GM18517 (cell line): ENCODE results near the gene PSMB7.
"Not testable (repeated sequence)": the region's sequence is repeated elsewhere in the genome, so short reads cannot be mapped to it uniquely, and the experiment has no call there.

Source experiments
- ATAC-seq: cut with Tn5 transposase; IDR thresholded peaks from one replicate; pipeline ENCODE4 v1.9.1; 2021; ENCODE audit warnings: mild to moderate bottlenecking, moderate library complexity; ENCODE audit not compliant: unreplicated experiment

Gene PSMB7

DNA sequence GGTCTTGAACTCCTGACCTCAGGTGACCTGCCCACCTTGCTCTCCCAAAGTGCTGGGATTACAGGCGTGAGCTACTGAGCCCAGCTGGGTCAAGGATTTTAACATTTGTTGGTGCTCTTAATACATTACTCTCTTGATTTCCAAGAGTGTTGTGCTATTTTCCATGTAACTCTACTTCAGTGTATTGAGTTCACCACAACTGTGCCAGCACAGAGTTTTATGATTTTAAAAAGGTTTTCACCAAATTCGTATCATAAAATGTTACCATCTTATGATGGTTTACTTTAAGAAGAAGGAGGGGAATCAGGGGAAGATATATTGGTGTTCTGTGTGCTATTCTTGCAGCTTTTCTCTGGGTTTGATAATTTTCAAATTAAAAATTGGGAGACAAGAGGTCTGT lies 28.4 kb upstream of the PSMB7 start:
- no peak for ATAC-seq

DNA sequence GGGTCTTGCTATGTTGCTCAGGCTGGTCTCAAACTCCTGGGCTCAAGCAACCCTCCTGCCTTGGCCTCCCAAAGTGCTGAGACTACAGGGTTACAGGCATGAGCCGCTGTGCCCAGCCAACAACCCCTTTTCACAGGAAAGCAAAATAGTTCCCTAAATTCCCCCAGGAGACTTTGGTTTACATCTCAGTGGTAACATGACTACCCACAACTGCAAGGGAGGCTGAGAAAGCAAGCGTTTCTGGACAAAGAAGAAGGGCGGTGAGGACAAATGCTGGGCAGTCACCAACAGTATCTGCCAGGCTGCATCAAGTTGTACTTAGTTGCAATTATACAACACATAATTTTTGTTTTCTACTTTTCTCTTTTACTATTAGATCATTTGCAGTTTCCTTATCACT lies 27.6 kb upstream of the PSMB7 start:
- ATAC-seq, result no peak

DNA sequence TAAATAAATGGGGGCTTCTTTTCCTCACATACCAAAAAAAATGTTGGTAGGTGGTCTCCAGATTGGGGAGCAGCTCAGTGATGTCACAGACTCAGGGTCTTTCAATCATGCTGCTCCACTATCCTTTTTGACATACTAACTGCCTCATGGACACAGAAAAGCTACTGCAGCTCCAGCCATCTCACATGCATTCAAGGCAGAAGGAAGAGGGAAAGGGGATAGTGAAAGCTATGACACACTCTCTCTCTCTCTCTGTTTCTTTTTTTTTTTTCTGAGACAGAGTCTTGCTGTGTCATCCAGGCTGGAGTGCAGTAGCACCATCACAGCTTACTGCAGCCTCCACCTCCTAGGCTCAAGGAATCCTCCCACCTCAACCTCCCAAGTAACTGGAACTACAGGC lies 27.1 kb upstream of the PSMB7 start:
- ATAC-seq, result no peak

DNA sequence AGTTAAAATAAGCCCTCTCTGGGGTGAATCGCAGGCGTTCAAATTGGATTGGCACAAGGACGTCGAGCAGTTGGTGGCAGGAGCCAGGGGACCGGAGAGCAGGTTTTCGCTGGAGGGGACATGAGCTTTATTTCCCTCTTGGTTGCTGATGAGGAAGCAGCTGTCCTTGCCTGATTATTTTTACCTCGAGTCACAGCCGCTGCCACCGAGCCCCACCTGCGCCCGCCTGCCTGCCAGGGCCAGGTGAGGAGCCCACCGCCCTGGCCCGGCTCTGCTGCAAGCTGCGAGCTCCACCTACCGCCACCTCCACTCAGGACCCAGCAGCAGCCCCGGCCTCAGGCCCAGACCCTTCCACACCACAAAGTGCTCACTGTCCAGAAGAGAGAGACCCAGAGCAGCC lies 26.0 kb upstream of the PSMB7 start:
- ATAC-seq, result no peak

DNA sequence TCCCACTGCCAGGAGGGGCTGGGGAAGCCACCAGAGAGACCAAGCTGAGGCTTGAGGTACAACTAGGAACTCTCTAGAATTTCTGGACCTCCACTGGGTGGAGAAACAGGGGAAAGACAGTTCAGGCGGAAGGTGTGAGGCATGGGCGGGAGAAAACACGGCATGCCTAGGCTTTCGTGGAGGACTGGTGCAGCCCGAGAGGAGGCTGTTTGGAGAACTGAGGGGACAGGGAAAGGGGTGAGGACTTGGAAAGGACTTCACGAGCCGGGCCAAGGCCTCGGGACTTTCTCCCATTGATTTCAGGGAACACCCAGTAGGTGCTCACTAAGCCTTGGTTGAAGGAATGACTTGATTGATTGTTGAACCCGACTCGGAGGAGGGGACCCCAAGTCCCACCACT lies 25.5 kb upstream of the PSMB7 start:
- no peak for ATAC-seq

- no peak for ATAC-seq
These were observed 24.5 kb upstream of the PSMB7 start for GRCh38 chr9:124439686-124440243.

GRCh38 chr9:124439086-124439485 lies 23.8 kb upstream of the PSMB7 start:
- ATAC-seq, result no peak

GRCh38 chr9:124438091-124438490 lies 22.8 kb upstream of the PSMB7 start:
- no peak for ATAC-seq

DNA sequence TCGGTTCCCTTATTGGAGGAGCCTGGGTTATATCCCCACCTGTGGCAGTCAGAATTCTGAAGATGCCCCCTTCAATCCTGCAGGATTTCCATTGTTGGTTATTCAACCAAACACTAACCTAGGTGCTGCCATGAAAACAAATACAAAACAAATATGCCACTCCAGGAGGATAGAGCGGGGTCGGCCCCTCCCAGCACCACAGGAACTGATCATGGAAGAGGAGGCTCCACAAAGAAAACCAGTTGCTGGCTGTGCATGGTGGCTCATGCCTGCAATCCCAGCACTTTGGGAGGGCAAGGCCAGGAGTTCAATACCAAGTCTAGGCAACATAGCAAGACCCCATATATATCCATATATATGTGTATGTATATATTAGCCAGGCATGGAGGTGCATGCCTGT lies 21.8 kb upstream of the PSMB7 start:
- ATAC-seq, result no peak

DNA sequence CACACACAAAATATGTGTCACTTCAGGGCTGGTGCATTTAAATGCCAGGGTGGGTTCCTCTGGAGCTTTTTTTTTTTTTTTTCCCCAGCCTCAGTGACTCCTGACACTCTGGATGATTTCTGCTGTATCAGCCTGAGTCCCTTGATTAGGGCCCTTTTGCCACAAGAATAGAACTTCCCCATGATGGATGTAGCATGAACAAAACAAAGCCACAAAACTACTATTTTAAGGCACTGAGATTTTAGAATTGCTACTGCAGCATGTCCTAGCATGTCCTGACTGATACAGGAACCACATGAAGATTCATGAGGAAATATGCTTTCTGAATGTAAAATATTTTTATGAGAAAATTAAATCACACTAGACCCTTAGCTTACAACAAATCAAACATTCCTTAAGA lies 21.1 kb upstream of the PSMB7 start:
- no peak for ATAC-seq

- no peak for ATAC-seq
These were observed 14.3 kb upstream of the PSMB7 start for GRCh38 chr9:124429530-124429867.

- ATAC-seq, result no peak
These were observed 13.7 kb upstream of the PSMB7 start for GRCh38 chr9:124428751-124429529.

DNA sequence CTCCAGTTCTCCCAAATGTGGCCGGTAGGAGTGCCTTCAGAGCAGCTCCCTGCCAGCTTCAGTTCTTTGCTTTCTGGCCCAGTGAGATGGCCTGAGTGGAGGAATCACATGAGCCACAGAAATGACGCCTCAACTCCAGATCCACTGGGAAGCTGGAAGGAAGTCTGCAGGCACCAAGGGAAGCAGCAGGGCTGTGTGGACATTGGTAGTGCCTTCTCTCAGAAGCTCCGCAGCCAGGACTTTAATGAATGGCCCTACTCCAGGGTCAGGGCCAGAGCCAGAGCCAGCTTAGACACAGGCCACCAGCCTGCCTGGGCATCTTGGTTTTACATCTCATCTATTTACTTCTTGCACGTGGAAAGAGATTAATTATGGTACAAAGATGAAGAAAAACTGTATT lies 12.0 kb upstream of the PSMB7 start:
- ATAC-seq, result no peak

DNA sequence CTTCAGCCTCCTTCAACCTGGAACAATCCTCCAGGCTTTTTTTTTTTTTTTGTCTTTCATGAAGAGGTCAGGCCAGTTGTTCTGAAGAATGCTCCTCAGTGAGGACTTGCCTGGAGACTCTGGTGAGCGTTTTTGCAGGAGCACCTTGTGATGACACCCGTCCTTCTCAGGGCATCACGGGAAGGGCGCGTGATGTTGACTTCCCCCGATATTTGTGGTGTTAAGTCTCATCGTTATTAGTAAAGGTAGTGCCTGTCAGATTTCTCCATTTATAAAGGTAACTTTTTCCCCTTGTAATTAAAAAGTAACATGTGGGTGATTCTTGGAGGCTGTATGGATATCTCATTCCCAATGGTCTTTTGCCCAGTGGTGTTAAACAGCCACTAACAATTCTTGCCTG lies 11.1 kb upstream of the PSMB7 start:
- no peak for ATAC-seq

- ATAC-seq, result not testable (repeated sequence)
These were observed 10.5 kb upstream of the PSMB7 start for GRCh38 chr9:124425733-124426132.

DNA sequence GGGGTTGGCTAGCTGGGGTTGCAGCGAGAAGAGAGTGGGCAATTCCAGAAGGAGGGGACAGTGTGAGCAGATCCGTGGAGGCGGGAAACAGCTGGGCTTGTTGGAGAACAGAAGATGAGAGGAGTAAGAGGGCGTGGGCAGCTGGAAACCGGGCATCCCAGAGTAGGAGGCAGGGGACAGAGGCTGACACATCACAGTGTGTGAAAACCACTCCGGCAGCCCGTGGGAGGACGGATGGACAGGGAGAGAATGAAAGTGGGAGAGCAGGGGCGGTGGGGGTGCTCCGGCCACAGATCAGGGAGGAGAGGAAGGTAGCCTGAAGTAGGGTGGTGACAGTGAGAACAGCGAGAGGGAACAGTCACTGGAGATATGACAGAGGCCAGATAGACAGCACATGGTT lies 8.3 kb upstream of the PSMB7 start:
- no peak for ATAC-seq

DNA sequence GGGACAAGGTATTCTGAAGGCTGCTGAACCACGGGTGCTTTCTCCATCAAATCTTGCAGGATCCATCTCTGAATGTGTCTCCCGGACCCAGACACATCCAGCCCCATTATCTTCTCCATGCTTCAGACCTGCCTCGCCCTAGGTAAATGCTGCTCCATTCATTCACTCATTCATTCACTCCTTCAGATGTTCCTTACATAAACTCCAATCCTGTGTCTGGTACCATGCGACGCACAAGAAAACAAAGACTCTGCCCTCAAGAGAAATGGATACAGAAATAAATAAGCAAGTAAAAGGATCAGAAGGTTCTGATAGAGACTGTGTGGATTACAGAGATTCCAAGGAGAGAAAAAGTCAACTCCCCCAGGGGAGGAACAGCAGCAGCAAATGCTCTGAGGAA lies 7.9 kb upstream of the PSMB7 start:
- no peak for ATAC-seq

DNA sequence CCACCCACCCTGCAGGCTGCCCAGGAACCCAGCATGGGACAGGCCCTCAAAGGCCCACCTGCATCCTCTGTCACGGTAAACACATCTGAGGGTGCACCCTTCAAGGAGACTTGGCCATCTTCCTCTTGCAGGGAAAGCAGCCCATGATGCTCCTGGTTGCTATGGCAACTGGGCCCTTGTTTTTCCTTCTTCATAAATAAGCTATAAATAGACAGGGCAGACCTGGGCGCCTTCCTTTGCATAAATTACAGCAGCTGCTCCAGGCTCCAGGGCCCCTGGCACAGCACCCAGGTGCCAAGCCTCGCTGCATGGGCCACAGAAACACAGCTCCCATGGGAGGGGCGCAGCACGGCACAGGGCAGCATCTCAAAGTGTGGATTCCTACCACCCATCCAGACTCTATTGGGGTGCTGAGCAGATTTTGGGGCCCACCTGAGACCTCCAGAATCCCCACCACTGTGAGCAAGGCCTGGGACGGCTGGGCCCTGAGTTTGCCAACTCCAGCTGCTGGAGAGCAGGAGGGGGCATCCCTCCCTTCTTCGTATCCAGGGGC lies 5.8 kb upstream of the PSMB7 start:
- ATAC-seq, result no peak

GRCh38 chr9:124419832-124420489 lies 4.7 kb upstream of the PSMB7 start:
- no peak for ATAC-seq

DNA sequence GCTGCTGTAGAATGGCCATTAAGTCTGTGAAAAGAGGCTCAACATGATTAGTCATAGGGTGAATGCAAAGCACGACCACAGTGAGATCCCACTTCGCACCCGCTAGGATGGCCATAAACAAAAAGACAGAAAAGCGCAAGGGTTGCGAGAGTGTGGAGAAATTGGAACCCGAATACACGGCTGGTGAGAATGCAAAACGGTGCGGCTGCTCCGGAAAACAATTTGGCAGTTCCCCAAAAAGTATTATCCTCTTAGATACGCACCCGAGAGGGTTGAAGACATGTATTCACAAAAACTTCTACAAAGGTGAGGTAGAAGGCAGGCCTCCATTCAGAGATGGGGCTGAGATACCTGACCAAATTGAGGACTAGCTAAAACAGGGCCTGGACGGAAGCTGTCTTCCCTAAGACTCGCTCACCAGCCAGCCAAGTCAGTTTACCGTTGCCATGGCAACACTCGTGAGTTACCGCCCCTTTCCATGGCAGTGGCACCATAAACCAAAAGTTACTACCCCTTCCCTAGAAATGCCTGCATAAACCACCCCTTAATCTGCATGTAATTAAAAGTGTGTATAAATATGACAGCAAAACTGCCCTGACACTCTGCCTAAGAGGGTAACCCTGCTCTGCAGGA lies 726 bp upstream of the PSMB7 start:
- ATAC-seq, result no peak

DNA sequence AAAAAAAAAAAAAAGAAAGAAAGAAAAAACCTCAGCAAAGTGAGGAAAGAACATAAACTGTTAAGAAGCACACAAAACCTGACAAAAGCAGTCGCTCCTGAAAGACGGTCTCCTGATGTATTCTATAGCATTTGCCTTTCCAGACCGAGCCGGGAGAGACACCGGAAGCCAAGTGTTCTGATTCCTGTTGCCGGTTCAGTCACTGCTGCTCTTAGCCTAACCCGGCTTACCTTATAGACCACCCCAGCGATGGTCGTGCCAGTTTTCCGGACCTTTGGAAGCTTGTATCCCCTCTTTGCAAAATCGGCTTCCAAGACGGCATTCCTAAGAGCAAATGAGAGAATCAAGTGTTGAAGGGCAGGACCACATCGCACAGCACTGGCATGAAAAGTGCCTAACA lies 630 bp downstream of the PSMB7 start:
- no peak for ATAC-seq

- ATAC-seq, result no peak
These were observed 3.0 kb downstream of the PSMB7 start for GRCh38 chr9:124412228-124412575.
